Kidney epithelial cell (primary cell): ENCODE results near the gene ZNF354C. TPM values are rescaled to one million over a fixed set of nuclear protein-coding genes. Genes with fewer than 3 reads are reported as not detected.

Experiments used
- DNase-seq: peaks from one replicate; pipeline ENCODE4 v3.0.0-alpha.2; 2010; ENCODE audit warnings: low read depth
- H3K27me3 ChIP-seq: 2 replicates; pipeline ENCODE4 v1.6.0; 2011; ENCODE audit warnings: low read length; ENCODE audit not compliant: control insufficient read depth, insufficient read depth
- H3K36me3 ChIP-seq: 2 replicates; pipeline ENCODE4 v1.5.1; 2011; ENCODE audit warnings: low read length; ENCODE audit not compliant: control insufficient read depth, insufficient read depth
- H3K4me3 ChIP-seq: 2 replicates; pipeline ENCODE4 v1.5.1; 2011; ENCODE audit warnings: low read depth, mild to moderate bottlenecking, control low read depth, low read length
- CTCF ChIP-seq: IDR thresholded peaks from 2 replicates; pipeline ENCODE4 v1.5.1; 2011; ENCODE audit warnings: mild to moderate bottlenecking, moderate library complexity, low read length, control low read depth, inconsistent platforms; ENCODE audit not compliant: insufficient read depth, poor library complexity, severe bottlenecking
- total RNA-seq: library from RNA; depleted of rRNA; stranded (reverse); fragments of >200 nt; gene quantifications from 2 replicates; pipeline ENCODE4 v1.2.3, GENCODE V29; 2015

The ZNF354C gene
- total RNA-seq, 1 donor from 2014 or later = 6.9 TPM

GRCh38 chr5:179112469-179113142 lies 52.4 kb downstream of the ZNF354C start:
- H3K4me3 ChIP-seq = no peak overlapping the region
- DNase-seq = no peak
- TF ChIP-seq CTCF = no peak
- no peaks in the 10 kb centered on the region for H3K27me3 ChIP-seq
- no peaks in the 10 kb centered on the region for H3K36me3 ChIP-seq

GRCh38 chr5:179113143-179113530 lies 53.0 kb downstream of the ZNF354C start:
- Histone ChIP-seq H3K36me3 (no peaks in the 10 kb centered on the region), H3K4me3 (no peak overlapping the region), H3K27me3 (no peaks in the 10 kb centered on the region)
- TF ChIP-seq CTCF = no peak
- DNase-seq = no peak

GRCh38 chr5:179113945-179114641 lies 53.9 kb downstream of the ZNF354C start:
- TF ChIP-seq CTCF = no peak
- Histone ChIP-seq H3K27me3 (no peaks in the 10 kb centered on the region), H3K4me3 (no peak overlapping the region), H3K36me3 (no peaks in the 10 kb centered on the region)
- no peak for DNase-seq

GRCh38 chr5:179114756-179115155 lies 54.6 kb downstream of the ZNF354C start:
- Histone ChIP-seq H3K27me3 (no peaks in the 10 kb centered on the region), H3K36me3 (no peaks in the 10 kb centered on the region), H3K4me3 (no peak overlapping the region)
- no peak for DNase-seq
- no peak for TF ChIP-seq CTCF

- no peaks in the 10 kb centered on the region for H3K27me3 ChIP-seq
- TF ChIP-seq CTCF = no peak
- no peak for DNase-seq
- H3K36me3 ChIP-seq = no peaks in the 10 kb centered on the region
- H3K4me3 ChIP-seq = no peak overlapping the region
Observed at GRCh38 chr5:179115307-179115706, 55.1 kb downstream of the ZNF354C start.
